Astrocyte (in vitro differentiated cells and primary cell): Measurements from ENCODE around the gene ZNF606.

Experiments
- EZH2 ChIP-seq: IDR thresholded peaks from 2 replicates; pipeline ENCODE4 v1.6.1; 2012; ENCODE audit warnings: mild to moderate bottlenecking, low read length, inconsistent platforms; ENCODE audit not compliant: insufficient read depth
- TF ChIP-seq, protein P1 (sequence below): IDR thresholded peaks from 2 replicates; pipeline ENCODE4 v1.5.1; 2011; ENCODE audit warnings: low read depth, mild to moderate bottlenecking, inconsistent platforms, low read length, moderate library complexity; ENCODE audit not compliant: insufficient read depth

DNA sequence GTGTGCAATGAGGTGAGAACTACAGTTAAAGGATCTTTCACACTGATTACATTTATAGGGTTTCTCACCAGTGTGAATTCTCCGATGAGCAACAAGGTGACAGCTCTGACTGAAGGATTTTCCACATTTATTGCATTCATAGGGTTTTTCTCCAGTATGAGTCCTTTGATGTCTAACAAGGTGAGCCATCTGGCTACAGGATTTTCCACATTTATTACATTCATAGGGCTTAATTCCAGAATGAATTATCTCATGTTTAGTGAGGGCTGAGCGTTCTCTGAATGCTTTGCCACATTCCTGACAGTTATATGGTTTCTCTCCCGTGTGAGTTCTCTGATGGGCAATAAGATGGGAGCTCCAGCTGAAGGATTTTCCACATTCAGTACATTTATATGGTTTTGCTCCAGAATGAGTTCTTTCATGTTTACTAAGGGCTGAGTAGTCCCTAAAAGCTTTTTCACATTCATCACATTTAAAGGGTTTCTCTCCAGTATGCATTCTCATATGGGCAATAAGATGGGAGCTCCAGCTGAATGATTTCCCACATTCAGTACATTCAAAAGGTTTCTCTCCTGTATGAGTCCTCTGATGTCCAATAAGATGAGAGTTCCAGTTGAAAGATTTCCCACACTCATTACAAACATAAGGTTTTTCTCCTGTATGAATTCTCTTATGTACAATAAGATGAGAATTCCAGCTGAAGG, 23.9 kb downstream of the ZNF606 start:
- TF ChIP-seq EZH2, result no peak
- TF ChIP-seq, protein P1, sequence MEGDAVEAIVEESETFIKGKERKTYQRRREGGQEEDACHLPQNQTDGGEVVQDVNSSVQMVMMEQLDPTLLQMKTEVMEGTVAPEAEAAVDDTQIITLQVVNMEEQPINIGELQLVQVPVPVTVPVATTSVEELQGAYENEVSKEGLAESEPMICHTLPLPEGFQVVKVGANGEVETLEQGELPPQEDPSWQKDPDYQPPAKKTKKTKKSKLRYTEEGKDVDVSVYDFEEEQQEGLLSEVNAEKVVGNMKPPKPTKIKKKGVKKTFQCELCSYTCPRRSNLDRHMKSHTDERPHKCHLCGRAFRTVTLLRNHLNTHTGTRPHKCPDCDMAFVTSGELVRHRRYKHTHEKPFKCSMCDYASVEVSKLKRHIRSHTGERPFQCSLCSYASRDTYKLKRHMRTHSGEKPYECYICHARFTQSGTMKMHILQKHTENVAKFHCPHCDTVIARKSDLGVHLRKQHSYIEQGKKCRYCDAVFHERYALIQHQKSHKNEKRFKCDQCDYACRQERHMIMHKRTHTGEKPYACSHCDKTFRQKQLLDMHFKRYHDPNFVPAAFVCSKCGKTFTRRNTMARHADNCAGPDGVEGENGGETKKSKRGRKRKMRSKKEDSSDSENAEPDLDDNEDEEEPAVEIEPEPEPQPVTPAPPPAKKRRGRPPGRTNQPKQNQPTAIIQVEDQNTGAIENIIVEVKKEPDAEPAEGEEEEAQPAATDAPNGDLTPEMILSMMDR, result no peak
